Fibroblast of villous mesenchyme (primary cell): ENCODE results near the gene CPNE7. TPM values are rescaled to one million over a fixed set of nuclear protein-coding genes. Genes with fewer than 3 reads are reported as not detected.
A peak's percentile ranks its signal among the peaks of the same experiment; 100 is the strongest.

Source experiments
- DNase-seq: peaks from one replicate; pipeline ENCODE4 v3.0.0-alpha.2; 2010; ENCODE audit warnings: low read depth
- H3K4me3 ChIP-seq: 2 replicates; pipeline ENCODE4 v1.5.1; 2011; ENCODE audit warnings: low read depth, mild to moderate bottlenecking, low read length
- CTCF ChIP-seq: IDR thresholded peaks from 2 replicates; pipeline ENCODE4 v1.5.1; 2012; ENCODE audit warnings: low read depth, mild to moderate bottlenecking, low read length; ENCODE audit not compliant: insufficient read depth
- total RNA-seq: library from RNA; depleted of rRNA; stranded (reverse); fragments of >200 nt; gene quantifications from 2 replicates; pipeline ENCODE4 v1.2.3, GENCODE V29; 2012

The CPNE7 gene
- total RNA-seq, 1 donor: 9.5 TPM

- DNase-seq: no peak
- H3K4me3 ChIP-seq: no peak overlapping the region
- no peak for TF ChIP-seq CTCF
Measured at GRCh38 chr16:89605186-89605970, 29.8 kb downstream of the CPNE7 start.

- H3K4me3 ChIP-seq: no peak overlapping the region
- no peak for DNase-seq
- TF ChIP-seq CTCF: no peak
Measured at GRCh38 chr16:89606006-89606405, 30.4 kb downstream of the CPNE7 start.

GRCh38 chr16:89607453-89607852 lies 31.9 kb downstream of the CPNE7 start:
- no peak for DNase-seq
- TF ChIP-seq CTCF: no peak
- H3K4me3 ChIP-seq: no peak overlapping the region

GRCh38 chr16:89607937-89608740 lies 32.6 kb downstream of the CPNE7 start:
- TF ChIP-seq CTCF: no peak
- no peak for DNase-seq
- no peak overlapping the region for H3K4me3 ChIP-seq

GRCh38 chr16:89610108-89610453 lies 34.5 kb downstream of the CPNE7 start:
- DNase-seq: no peak
- no peak overlapping the region for H3K4me3 ChIP-seq
- TF ChIP-seq CTCF: no peak

- no peak overlapping the region for H3K4me3 ChIP-seq
- peak; percentile 70 for DNase-seq
- TF ChIP-seq CTCF: no peak
Measured at GRCh38 chr16:89612415-89613166, 37.0 kb downstream of the CPNE7 start.
